ENCODE measurements around the gene RFTN1.

- TF ChIP-seq, protein P1, sequence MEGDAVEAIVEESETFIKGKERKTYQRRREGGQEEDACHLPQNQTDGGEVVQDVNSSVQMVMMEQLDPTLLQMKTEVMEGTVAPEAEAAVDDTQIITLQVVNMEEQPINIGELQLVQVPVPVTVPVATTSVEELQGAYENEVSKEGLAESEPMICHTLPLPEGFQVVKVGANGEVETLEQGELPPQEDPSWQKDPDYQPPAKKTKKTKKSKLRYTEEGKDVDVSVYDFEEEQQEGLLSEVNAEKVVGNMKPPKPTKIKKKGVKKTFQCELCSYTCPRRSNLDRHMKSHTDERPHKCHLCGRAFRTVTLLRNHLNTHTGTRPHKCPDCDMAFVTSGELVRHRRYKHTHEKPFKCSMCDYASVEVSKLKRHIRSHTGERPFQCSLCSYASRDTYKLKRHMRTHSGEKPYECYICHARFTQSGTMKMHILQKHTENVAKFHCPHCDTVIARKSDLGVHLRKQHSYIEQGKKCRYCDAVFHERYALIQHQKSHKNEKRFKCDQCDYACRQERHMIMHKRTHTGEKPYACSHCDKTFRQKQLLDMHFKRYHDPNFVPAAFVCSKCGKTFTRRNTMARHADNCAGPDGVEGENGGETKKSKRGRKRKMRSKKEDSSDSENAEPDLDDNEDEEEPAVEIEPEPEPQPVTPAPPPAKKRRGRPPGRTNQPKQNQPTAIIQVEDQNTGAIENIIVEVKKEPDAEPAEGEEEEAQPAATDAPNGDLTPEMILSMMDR (IDR thresholded peaks at IDR 0.05), result no peak
- TF ChIP-seq POLR2A (IDR thresholded peaks at IDR 0.05), result no peak
Observed at GRCh38 chr3:16462679-16463078, 50.8 kb downstream of the RFTN1 start.

Data from testis (tissue), 2 donors.